AG10803 (cell line): Measurements from ENCODE around the gene SEC11A.

Experiments used
- DNase-seq: peaks from one replicate; pipeline ENCODE4 v3.0.0; 2010; ENCODE audit warnings: low read depth
- H3K4me3 ChIP-seq: 2 replicates; pipeline ENCODE4 v1.5.1; 2011; ENCODE audit warnings: mild to moderate bottlenecking, low read length, control low read depth
- CTCF ChIP-seq: conservative IDR thresholded peaks from 2 replicates; pipeline ENCODE4 v1.5.1; 2011; ENCODE audit warnings: mild to moderate bottlenecking, low read length, control low read depth, inconsistent platforms

Gene SEC11A

DNA sequence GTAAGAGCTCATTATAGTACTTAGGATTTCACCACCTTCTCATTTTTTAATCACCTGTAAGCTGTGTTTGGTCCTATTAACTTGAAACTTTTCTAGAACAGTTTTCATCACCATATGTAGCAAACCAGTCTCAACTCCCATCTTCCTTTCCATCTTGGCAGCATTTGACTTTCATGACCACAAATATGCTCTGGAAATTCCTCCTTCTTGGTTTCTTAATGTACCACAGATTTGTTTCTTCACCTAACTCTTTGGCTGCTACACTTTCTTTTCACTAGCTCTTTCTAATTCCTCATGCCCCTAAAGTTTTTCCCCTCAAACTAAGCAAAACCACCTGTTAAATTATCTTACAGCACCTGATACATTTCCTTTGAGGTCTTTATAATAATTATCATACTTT is 44.7 kb downstream of the SEC11A start:
- H3K4me3 ChIP-seq = no peak overlapping the region
- DNase-seq = peak; percentile 92
- no peak for TF ChIP-seq CTCF

- TF ChIP-seq CTCF = no peak
- peak; percentile 98 for DNase-seq
- H3K4me3 ChIP-seq = no peak overlapping the region
These were observed 46.2 kb downstream of the SEC11A start for GRCh38 chr15:84669726-84670125.

DNA sequence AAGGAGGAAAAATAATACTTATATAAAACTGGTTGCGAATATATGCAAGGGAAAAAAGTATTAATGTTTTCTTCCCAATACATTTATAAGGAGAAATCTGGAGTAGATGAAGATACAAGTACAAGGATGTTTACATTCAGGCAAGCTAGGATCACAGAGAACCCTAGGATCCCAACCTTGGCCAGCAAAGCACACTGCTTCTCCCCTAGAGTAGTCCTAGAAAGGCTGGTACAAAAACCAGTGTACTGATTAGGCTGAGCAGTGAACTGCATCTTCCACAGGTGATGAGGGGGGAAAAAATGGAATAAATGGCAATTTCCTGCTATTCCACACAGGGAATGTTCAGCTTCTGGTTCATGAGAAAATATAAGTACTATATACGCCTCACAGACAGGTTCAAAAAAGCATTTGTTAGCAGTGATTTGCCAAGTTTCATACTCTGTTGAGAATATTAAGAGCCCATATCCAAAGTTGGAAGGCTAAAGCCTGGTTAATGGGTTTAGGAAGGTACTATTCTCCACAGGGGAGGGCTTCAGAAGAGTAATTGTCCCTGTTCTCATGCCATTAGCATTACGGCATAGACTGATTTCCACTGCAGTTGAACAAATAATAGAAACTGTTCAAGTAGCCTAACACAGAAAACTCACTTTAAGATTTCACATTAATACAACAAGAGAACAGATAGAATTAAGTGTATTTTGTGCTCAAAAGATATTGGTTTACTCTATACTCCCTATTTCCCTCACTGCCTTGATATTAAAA is 47.5 kb downstream of the SEC11A start:
- H3K4me3 ChIP-seq = no peak overlapping the region
- TF ChIP-seq CTCF = no peak
- DNase-seq = no peak

- DNase-seq = no peak
- H3K4me3 ChIP-seq = no peak overlapping the region
- TF ChIP-seq CTCF = no peak
These were observed 49.6 kb downstream of the SEC11A start for GRCh38 chr15:84666373-84666772.

DNA sequence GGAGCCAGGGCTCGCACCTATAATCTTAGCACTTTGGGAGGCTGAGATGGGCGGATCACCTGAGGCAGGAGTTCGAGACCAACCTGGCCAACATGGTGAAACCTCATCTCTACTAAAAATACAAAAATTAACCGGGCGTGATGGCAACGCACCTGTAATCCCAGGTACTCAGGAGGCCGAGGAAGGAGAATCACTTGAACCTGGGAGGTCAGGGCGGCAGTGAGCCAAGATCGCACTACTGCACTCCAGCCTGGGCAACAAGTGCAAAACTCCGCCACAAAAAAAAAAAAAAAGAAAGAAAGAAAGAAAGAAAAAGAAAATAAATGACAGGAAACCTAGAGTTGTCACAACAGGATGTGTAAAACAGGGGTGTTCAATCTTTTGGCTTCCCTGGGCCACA is 54.9 kb downstream of the SEC11A start:
- no peak for TF ChIP-seq CTCF
- DNase-seq = no peak
- no peak overlapping the region for H3K4me3 ChIP-seq

DNA sequence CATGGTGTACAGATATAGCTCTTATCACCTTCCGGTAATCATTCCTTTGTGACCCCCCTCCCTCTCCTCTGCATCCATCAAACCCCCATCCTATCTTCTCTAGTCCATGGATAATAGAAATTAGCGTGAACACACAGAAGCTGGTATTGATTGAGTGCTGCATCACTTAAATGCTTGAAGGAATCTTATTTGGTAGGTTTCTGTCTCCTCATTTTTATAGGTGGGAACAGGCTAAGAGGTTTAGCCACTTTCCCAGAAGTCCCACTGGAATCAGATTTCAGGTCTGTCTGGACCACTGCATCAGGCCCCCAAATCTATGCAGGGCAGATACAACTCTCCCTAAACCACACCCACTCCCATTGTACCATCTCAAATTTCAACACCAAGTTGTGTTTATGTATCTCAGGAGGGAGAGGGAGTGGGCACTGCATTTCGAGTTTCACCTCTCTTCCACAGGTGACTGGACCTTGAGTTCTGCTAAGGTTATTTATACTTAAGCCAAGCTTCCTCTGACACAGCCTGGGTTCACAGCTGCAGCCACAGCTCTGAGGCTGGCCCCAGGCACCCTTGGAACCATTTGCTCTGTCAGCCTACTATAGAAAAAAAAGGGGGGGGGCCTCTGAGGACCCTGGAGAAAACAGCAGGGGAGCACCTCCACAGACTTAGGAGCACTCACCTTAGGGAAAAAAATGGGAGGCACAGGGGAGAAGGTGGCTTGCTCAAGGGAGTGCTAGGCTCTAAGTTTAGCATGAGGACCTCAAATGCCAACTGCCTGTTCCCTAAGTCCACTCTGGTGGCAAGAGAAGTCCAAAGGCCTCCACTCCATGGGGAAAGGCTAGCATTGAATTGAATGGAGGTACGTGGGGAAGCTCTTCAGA is 55.8 kb downstream of the SEC11A start:
- no peak for TF ChIP-seq CTCF

More for the DNA sequence above, 55.8 kb downstream of the SEC11A start:
- no peak overlapping the region for H3K4me3 ChIP-seq
- no peak for DNase-seq
